Measurements from ENCODE around the gene SPATA19.

SPATA19 gene

GRCh38 chr11:133796043-133796795 is 49.1 kb downstream of the SPATA19 start:
- DNase-seq (ENCODE audit: low read depth): no peak
- TF ChIP-seq, protein P1, sequence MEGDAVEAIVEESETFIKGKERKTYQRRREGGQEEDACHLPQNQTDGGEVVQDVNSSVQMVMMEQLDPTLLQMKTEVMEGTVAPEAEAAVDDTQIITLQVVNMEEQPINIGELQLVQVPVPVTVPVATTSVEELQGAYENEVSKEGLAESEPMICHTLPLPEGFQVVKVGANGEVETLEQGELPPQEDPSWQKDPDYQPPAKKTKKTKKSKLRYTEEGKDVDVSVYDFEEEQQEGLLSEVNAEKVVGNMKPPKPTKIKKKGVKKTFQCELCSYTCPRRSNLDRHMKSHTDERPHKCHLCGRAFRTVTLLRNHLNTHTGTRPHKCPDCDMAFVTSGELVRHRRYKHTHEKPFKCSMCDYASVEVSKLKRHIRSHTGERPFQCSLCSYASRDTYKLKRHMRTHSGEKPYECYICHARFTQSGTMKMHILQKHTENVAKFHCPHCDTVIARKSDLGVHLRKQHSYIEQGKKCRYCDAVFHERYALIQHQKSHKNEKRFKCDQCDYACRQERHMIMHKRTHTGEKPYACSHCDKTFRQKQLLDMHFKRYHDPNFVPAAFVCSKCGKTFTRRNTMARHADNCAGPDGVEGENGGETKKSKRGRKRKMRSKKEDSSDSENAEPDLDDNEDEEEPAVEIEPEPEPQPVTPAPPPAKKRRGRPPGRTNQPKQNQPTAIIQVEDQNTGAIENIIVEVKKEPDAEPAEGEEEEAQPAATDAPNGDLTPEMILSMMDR (conservative IDR thresholded peaks at IDR 0.05; ENCODE audit: low read length): no peak
- no peak overlapping the region for H3K4me3 ChIP-seq (ENCODE audit: low read length)

GRCh38 chr11:133795088-133795487 is 50.2 kb downstream of the SPATA19 start:
- TF ChIP-seq, protein P1 (conservative IDR thresholded peaks at IDR 0.05; ENCODE audit: low read length): no peak
- DNase-seq (ENCODE audit: low read depth): no peak
- no peak overlapping the region for H3K4me3 ChIP-seq (ENCODE audit: low read length)

DNA sequence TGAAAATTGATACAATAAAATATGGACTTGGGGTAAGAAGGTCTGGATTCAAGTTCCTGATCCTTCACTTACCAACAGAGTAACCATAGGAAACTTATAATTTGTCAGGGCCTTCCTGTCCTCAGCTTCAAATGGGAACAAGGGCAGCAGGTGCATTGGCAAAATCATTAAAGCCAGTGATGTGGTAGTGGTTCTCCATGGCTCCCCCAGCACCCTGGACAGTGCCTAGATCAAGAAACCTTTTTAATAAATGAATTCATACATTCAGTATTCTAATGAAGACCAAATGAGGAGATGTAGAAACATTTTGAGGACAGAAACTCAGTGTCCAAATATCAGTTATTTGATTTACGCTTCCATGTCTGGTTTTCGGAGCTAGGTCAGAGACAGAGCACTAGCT is 51.1 kb downstream of the SPATA19 start:
- no peak overlapping the region for H3K4me3 ChIP-seq (ENCODE audit: low read length)
- TF ChIP-seq, protein P1 (conservative IDR thresholded peaks at IDR 0.05; ENCODE audit: low read length): no peak

DNA sequence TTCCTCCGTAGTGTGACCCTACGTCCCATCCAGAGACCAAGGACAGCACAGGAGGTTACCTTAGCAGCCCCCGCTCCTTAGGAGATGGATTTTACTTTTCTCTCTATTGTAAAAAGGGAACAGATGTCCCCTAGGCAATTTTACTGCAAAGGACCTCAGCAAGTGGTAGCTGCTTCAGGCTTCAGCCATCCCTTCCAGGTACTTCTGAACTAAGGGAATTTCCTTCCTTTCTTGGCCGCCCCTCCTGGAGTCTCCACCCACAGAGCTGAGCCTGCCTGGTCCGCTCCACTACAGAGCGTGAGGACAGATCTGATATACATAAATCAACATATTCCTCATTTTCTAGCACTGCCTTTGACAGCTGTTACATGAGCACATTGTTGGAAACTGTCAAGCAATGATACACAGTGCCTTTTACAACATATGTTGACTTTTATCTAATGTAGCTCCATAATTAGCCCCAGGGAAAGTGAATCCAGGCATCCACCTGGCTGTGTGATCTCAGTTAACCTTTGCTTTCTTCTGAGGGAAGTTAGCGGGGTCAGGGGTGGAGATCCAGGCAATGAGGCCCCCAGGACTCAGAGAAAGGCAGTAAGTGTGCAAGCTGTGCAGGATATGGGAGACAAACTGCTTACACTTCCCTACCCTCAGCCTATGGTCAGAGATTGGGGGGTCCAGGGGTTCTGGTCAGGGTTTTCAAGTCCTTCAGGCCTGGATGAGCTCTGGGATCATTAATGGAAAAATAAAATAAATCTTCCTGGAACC is 51.9 kb downstream of the SPATA19 start:
- TF ChIP-seq, protein P1 (conservative IDR thresholded peaks at IDR 0.05; ENCODE audit: low read length): no peak
- no peak overlapping the region for H3K4me3 ChIP-seq (ENCODE audit: low read length)
- no peak for DNase-seq (ENCODE audit: low read depth)

More for the DNA sequence above, 51.1 kb downstream of the SPATA19 start:
- DNase-seq (ENCODE audit: low read depth): no peak

DNA sequence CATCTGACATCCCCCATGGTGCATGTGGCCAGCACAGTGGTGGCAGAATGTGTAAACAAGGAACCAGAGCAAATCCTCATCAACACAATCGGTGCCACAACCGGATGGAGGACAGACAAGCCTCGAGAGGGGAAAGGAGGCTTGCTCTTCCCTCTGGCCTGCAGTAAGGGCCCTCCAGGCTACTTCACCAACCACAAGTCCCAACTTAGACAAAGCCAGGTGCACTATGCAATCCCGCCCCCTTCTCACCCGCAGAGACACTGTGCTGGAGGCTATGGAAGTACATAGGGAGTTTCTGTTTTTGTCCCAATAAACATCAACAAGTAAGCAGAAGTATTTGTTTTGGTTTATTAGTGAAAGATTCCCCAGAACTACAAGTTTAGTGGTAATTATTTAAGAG is 54.3 kb downstream of the SPATA19 start:
- no peak overlapping the region for H3K4me3 ChIP-seq (ENCODE audit: low read length)
- TF ChIP-seq, protein P1 (conservative IDR thresholded peaks at IDR 0.05; ENCODE audit: low read length): no peak
- DNase-seq (ENCODE audit: low read depth): no peak
